BJ (cell line): ENCODE measurements around the gene GTPBP4. TPM values are rescaled to one million over a fixed set of nuclear protein-coding genes. Genes with fewer than 3 reads are reported as not detected.

Experiments
- CTCF ChIA-PET: fragments of 350-600 bp; formaldehyde crosslinking; extraction: SDS; loops from one replicate; lab custom pipeline; 2021; ENCODE audit warnings: antibody characterized with exemption, inconsistent platforms; lab: Yijun Ruan, JAX
- POLR2A ChIA-PET: fragments of 300-600 bp; sonication (Branson Sonifier 250); formaldehyde crosslinking; extraction: SDS; loops from one replicate; lab custom pipeline; 2021; ENCODE audit warnings: antibody characterized with exemption; lab: Charles Lee
- DNase-seq: peaks from one replicate; pipeline ENCODE4 v3.0.0-alpha.2; 2011; ENCODE audit warnings: low read depth
- H3K27me3 ChIP-seq: 2 replicates; pipeline ENCODE4 v1.6.0; 2011; ENCODE audit warnings: low read length; ENCODE audit not compliant: control insufficient read depth, insufficient read depth
- H3K36me3 ChIP-seq: 2 replicates; pipeline ENCODE4 v1.5.1; 2011; ENCODE audit warnings: low read length; ENCODE audit not compliant: control insufficient read depth, insufficient read depth
- H3K4me3 ChIP-seq: 2 replicates; pipeline ENCODE4 v1.5.1; 2011; ENCODE audit warnings: low read depth, mild to moderate bottlenecking, control low read depth, low read length
- CTCF ChIP-seq: IDR thresholded peaks from 2 replicates; pipeline ENCODE4 v1.5.1; 2011; ENCODE audit warnings: low read depth, mild to moderate bottlenecking, control low read depth, inconsistent platforms, low read length, moderate library complexity; ENCODE audit not compliant: insufficient read depth
- polyA plus RNA-seq: library from polyadenylated mRNA; depleted of rRNA; stranded (reverse); fragments of >200 nt; gene quantifications from 2 replicates; pipeline ENCODE4 v1.2.3, GENCODE V29; 2011

The GTPBP4 gene
- polyA plus RNA-seq, 1 experiment: 17.3 TPM

- ChIA-PET POLR2A (interaction anchor here (0.5 kb wide), 1 partner anchor 186 kb away, joined by 3 read pairs; no protein-coding TSS in a partner anchor), CTCF (interaction anchor here (0.8 to 1.3 kb wide), 3 partner anchors 8 to 14 kb away, joined by 3 to 6 read pairs (median 3); no protein-coding TSS in a partner anchor)
- Histone ChIP-seq H3K4me3 (no peak overlapping the region), H3K36me3 (no peaks in the 10 kb centered on the region), H3K27me3 (no peaks in the 10 kb centered on the region; the same call in 1 of the 2 replicates)
- DNase-seq: no peak
- TF ChIP-seq CTCF: no peak
These were observed 17.7 kb upstream of the GTPBP4 start for GRCh38 chr10:970311-971149.

GRCh38 chr10:971150-971542, 17.1 kb upstream of the GTPBP4 start:
- H3K4me3 ChIP-seq: no peak overlapping the region
- no peak for DNase-seq
- ChIA-PET CTCF (interaction anchor here (0.8 to 1.3 kb wide), 3 partner anchors 8 to 13 kb away, joined by 3 to 6 read pairs (median 3); no protein-coding TSS in a partner anchor), POLR2A (interaction anchor here (0.5 kb wide), 1 partner anchor 187 kb away, joined by 3 read pairs; no protein-coding TSS in a partner anchor)
- no peak for TF ChIP-seq CTCF
- no peaks in the 10 kb centered on the region; the same call in 1 of the 2 replicates for H3K27me3 ChIP-seq
- no peaks in the 10 kb centered on the region for H3K36me3 ChIP-seq

GRCh38 chr10:971613-972012, 16.6 kb upstream of the GTPBP4 start:
- no peak for DNase-seq
- CTCF ChIA-PET: interaction anchor here (0.8 to 1.3 kb wide), 2 partner anchors 9 to 10 kb away, joined by 3 to 6 read pairs; no protein-coding TSS in a partner anchor
- POLR2A ChIA-PET: no interaction called here
- Histone ChIP-seq H3K27me3 (no peaks in the 10 kb centered on the region; the same call in 1 of the 2 replicates), H3K4me3 (no peak overlapping the region), H3K36me3 (no peaks in the 10 kb centered on the region)
- TF ChIP-seq CTCF: no peak

GRCh38 chr10:972763-973162, 15.5 kb upstream of the GTPBP4 start:
- CTCF ChIA-PET: interaction anchor here (0.7 kb wide), 1 partner anchor 544 kb away, joined by 4 read pairs; no protein-coding TSS in a partner anchor
- POLR2A ChIA-PET: no interaction called here
- Histone ChIP-seq H3K4me3 (no peak overlapping the region), H3K36me3 (no peaks in the 10 kb centered on the region), H3K27me3 (no peaks in the 10 kb centered on the region; the same call in 1 of the 2 replicates)
- no peak for DNase-seq
- TF ChIP-seq CTCF: no peak
